Measurements from ENCODE around the gene FTL. TPM values are rescaled to one million over a fixed set of nuclear protein-coding genes. Genes with fewer than 3 reads are reported as not detected.

The FTL gene
- total RNA-seq, 1 experiment from 2014 or later: 1,245 TPM

GRCh38 chr19:48918071-48918470 lies 47.0 kb upstream of the FTL start:
- Mint-ChIP-seq H3K27ac (no peak overlapping the region; a peak in 1 of 7 replicates), H3K4me1 (0 out of 4 replicates have a peak, but pooled peaks cover 0 to 2% of the 10 kb centered on the region in 2 experiments), H3K27me3 (ENCODE audit: low read depth) (no peaks in the 10 kb centered on the region), H3K9me3 (no peaks in the 10 kb centered on the region), H3K36me3 (ENCODE audit: insufficient read depth in 1 of 3, low read depth in 3 of 3) (peaks cover 18 to 56% (median 50%) of the 10 kb centered on the region in 3 experiments), H3K4me3 (no peak overlapping the region)
- H3K4me1 ChIP-seq (ENCODE audit: insufficient read depth, low read length): no peaks in the 10 kb centered on the region
- H4K8ac ChIP-seq (replicated peaks; ENCODE audit: insufficient read length, low read depth, low read length): no peak overlapping the region
- H2AK5ac ChIP-seq (ENCODE audit: insufficient read length, low read length): no peak overlapping the region
- H2BK120ac ChIP-seq (ENCODE audit: low read depth, low read length, poor library complexity, severe bottlenecking): no peak overlapping the region
- H3K23me2 ChIP-seq (ENCODE audit: insufficient read length, low read depth, low read length, poor library complexity, severe bottlenecking): no peaks in the 10 kb centered on the region
- no peak overlapping the region for H3K4me2 ChIP-seq (ENCODE audit: insufficient read depth, insufficient read length, low read length)
- no peaks in the 10 kb centered on the region for H3K79me1 ChIP-seq (ENCODE audit: insufficient read depth, low read depth, low read length, poor library complexity, severe bottlenecking)
- no peak for TF ChIP-seq CTCF (conservative IDR thresholded peaks at IDR 0.05)
- H4K5ac ChIP-seq (ENCODE audit: insufficient read length, low read depth, low read length): no peak overlapping the region
- H3K9me3 ChIP-seq (ENCODE audit: control insufficient read depth, low read depth, low read length): no peaks in the 10 kb centered on the region
- no peak overlapping the region for H3K4ac ChIP-seq (ENCODE audit: low read depth, low read length)
- H2BK12ac ChIP-seq (ENCODE audit: insufficient read length, low read depth, low read length): no peak overlapping the region
- H2BK5ac ChIP-seq (ENCODE audit: insufficient read length, low read length): no peak overlapping the region
- H3K23ac ChIP-seq (ENCODE audit: insufficient read length, low read depth, low read length): no peak overlapping the region
- H3K79me2 ChIP-seq (ENCODE audit: insufficient read depth, low read length): no peaks in the 10 kb centered on the region
- no peak overlapping the region for H3K27ac ChIP-seq (ENCODE audit: insufficient read length, low read depth, low read length)
- H4K91ac ChIP-seq (ENCODE audit: insufficient read length, low read depth, low read length): no peak overlapping the region
- no peak overlapping the region for H3K18ac ChIP-seq (ENCODE audit: insufficient read length, low read depth, low read length)
- H3T11ph ChIP-seq (ENCODE audit: low read length): no peak overlapping the region
- H4K20me1 ChIP-seq (ENCODE audit: control insufficient read depth, insufficient read depth, insufficient read length): no peaks in the 10 kb centered on the region
- no peak overlapping the region for H3K14ac ChIP-seq (ENCODE audit: insufficient read depth, low read length)
- no peak overlapping the region for H3K56ac ChIP-seq (ENCODE audit: insufficient read length, low read depth, low read length)
- no peaks in the 10 kb centered on the region for H3K27me3 ChIP-seq (ENCODE audit: insufficient read depth, low read length)
- H3K9ac ChIP-seq (ENCODE audit: extremely low read depth, insufficient read length, low read length): no peak overlapping the region
- no CpG with 5 or more reads among the region's 6 CpGs for WGBS (ENCODE audit: extremely low coverage, insufficient read length, low lambda C conversion rate)
- no peak overlapping the region for H2BK20ac ChIP-seq (ENCODE audit: low read depth, low read length, poor library complexity, severe bottlenecking)
- H2BK15ac ChIP-seq (ENCODE audit: low read depth, low read length): no peak overlapping the region
- no peak for DNase-seq
- no peak overlapping the region for H2AFZ ChIP-seq (ENCODE audit: low read length)

Data from H9 (cell line).